ENCODE data around the gene PRR7.

Gene PRR7

DNA sequence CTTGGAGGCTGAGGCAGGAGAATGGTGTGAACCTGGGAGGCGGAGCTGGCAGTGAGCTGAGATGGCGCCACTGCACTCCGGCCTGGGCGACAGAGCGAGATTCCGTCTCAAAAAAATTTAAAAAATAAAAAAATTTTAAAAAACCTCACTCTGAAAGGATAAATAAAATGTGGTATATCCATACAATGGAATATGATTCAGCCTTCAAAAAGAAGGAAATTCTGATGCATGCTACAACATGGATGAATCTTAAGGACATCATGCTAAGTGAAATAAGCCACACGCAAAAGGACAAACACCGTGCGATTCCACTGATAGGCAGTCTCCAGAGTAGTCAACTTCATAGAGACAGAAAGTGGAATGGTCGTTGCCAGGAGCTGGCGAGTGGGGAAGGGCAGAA is 18.4 kb downstream of the PRR7 start:
- Mint-ChIP-seq H3K4me1 (peaks cover 50% of the 10 kb centered on the region), H3K27ac (no peak overlapping the region), H3K27me3 (no peaks in the 10 kb centered on the region), H3K9me3 (no peaks in the 10 kb centered on the region), H3K4me3 (no peak overlapping the region)
- no peak for ATAC-seq
- DNase-seq: no peak

DNA sequence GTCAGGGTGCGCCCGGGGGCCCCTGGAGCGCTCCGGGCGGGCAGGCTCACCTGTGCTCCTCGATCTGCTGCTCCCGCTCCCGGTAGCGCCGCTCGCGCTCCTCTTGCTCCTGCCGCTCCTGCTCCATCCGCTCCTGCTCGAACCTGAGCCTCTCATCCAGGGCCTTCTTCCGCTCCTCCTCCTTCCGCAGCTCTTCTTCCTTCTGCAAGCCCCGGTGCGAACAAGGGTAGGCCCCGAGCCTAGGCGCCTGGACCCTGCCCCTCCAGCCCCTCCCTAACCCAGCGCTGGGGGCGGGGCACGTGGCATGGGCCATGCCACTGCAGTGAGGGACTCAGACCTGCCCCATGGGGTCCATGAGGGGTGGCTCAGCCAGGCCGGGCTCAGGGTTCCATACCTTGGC is 20.2 kb downstream of the PRR7 start:
- Mint-ChIP-seq H3K27me3 (no peaks in the 10 kb centered on the region), H3K27ac (no peak overlapping the region), H3K4me3 (peak overlapping the region in 1 of 2 donors; percentile 11), H3K4me1 (peaks cover 61% of the 10 kb centered on the region), H3K9me3 (no peaks in the 10 kb centered on the region)
- DNase-seq (no peak), ATAC-seq (no peak)

DNA sequence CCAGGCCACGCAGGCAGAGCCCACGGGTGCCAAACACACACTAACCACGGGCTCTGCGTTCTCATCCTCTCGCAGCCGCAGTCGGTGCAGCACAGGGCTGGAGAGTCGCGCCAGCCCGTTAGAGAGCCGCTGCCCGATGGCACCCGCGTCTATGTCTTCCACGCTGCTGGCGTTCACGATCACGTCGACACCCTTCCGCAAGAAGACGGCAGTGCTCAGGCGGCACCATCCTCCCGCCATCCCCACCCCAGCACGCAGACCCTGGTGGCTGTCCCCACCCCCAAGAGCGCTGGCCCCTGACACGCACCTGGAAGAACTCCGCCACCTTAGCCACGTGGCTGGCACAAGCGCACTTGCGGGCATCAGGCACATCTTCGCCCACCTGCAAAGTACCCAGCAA is 20.8 kb downstream of the PRR7 start:
- no peaks in the 10 kb centered on the region for H3K27me3 Mint-ChIP-seq
- H3K9me3 Mint-ChIP-seq: no peaks in the 10 kb centered on the region
- H3K4me1 Mint-ChIP-seq: peaks cover 61% of the 10 kb centered on the region
- no peak for DNase-seq
- H3K4me3 Mint-ChIP-seq: no peak overlapping the region
- ATAC-seq: no peak
- no peak overlapping the region for H3K27ac Mint-ChIP-seq

DNA sequence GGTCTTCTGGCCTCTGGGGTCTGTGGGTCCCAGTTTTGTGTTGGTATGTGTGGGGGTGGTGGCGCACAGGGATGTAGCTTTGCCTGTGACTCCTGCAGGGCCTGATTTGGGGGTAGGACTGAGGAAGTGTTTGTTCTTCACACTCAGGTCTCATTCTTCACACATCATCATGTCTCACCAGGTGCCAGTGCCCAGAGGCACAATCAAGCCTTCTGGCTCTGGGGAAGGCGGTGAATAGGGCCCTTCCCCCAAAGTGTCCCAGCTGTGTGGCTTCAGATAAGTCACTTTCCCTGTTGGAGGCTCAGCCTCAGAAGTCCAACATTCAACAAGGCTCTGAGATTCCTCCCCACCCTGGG is 21.7 kb downstream of the PRR7 start:
- H3K4me1 Mint-ChIP-seq: peaks cover 52% of the 10 kb centered on the region
- no peak for DNase-seq
- H3K4me3 Mint-ChIP-seq: no peak overlapping the region
- no peaks in the 10 kb centered on the region for H3K9me3 Mint-ChIP-seq
- H3K27ac Mint-ChIP-seq: peak overlapping the region in 1 of 2 donors; percentile 23
- no peak for ATAC-seq
- H3K27me3 Mint-ChIP-seq: no peaks in the 10 kb centered on the region

DNA sequence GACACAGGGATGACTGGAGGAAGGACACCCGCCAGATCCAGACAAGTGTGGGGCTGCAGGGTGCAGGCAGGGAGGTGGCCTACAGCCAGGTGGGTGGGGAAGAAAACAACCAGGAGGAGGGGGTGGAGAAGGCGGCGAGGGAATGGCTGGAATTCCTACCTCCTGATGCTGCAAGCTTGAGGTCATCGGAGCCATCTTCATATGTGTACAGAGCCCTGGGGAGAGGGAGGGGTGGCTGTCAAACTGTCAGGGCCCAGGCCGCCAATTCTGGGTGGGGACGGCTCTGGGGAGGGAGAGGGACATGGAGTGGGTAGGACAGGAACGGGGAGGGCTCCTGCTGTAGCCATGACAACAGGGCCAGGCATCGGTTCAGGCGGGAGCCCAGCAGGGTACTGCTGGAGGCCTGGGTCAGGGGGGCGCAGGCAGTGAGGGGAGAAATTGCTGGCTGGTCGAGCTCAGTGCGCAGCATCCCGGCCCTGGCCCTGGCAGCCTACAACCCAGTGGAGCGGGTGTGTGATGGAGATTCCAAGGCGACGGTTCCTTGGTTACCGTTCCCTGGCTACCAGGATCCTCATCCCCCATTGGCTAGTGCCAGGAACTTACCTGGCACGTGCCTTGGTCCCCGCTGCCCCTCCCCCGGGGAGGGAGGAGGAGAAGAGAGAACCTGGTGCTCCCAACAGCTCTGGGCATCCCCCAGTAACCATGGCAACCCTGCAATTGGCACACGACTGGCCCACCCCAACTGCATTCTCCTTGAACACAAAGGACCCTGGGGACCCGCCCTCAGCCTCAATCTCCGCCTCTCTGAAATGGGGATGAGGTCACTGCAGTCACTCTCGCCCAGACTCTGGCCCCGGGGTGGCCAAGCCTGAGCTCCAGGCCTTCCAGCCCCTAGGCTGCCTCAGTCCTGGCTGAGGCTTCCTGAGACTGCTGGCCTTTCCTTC is 22.3 kb downstream of the PRR7 start:
- peak overlapping the region; percentile 37 to 88 for H3K27ac Mint-ChIP-seq

DNA sequence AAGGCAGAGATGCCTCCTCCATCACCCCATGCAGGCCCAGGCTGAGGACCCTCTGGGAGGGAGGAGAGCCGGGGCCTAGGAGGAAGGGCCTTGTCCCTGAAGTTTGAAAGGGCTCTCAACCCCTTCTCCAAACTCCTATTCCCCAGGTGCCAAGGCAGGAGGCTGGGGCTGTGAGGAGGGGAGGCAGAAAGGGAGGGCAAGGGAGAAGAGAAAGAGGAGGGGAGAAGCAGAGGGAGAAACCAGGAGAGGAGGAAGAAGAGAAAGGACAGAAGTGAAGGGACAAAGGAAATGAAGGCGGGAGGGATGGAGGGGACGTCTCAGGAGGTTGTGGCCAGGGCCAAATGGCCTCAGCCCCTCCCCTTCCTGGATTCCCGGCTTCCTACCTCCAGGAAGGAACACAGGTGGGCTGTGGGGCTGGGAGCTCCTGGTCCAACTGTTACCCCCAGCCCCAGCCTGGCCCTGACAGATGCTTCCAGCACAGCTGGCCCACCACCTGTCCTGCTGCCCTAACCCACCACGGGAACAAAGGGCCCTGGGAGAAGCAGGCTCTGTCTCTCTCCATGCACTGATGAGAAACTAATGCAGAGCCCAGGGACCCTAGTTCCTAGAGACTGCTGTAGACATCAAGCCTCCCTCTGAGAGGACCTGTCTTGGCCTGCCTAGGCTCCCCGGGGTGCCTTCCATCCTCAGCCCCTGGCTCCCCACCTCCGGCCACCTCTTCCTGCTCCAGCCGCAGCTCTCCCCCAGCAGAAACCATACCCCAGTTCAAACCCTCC is 23.3 kb downstream of the PRR7 start:
- ATAC-seq: no peak
- H3K4me3 Mint-ChIP-seq: peak overlapping the region in 1 of 2 donors; percentile 71
- no peak for DNase-seq
- H3K27ac Mint-ChIP-seq: peak overlapping the region; percentile 37 to 88
- H3K9me3 Mint-ChIP-seq: no peaks in the 10 kb centered on the region
- peaks cover 61% of the 10 kb centered on the region for H3K4me1 Mint-ChIP-seq
- no peaks in the 10 kb centered on the region for H3K27me3 Mint-ChIP-seq

More for the DNA sequence above, 22.3 kb downstream of the PRR7 start:
- DNase-seq (no peak), ATAC-seq (no peak)
- Mint-ChIP-seq H3K4me1 (peaks cover 51% of the 10 kb centered on the region), H3K9me3 (no peaks in the 10 kb centered on the region), H3K27me3 (no peaks in the 10 kb centered on the region), H3K4me3 (peak overlapping the region in 1 of 2 donors; percentile 31)

DNA sequence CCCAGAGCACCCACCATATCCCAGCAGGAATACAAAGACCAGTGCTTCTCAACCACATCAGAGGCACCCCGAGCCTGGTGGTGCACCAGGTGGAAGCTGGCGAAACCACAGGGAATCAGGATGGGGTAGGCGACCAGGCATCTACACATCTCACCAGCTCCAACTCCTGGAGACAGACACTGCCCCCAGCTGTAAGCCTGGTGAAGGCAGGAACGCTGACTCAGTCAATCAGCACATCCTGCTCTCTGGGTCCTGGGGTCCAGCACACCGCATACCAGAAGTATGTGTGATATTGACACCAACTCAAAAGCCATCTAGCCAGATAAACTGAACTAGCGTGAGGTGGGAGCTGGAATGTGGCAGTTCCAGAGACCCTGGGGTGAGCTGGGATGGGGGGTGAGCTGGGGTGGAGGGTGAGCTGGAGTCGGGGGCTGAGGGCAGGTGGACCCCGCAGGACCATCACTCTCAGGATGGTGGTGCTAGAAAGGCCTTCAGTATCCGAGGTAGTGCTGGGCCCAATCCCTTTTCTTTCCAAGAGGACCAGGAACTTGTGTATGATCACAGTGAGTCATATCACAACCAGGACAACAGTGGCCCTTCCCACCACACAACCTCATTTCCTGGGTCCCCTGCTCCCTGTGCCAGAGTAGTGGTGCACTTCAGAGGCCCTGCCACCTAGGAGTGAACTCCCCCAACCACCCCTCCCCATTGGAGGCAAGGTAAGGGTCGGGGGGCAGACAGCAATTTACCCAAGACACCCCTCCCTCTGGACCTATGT is 24.3 kb downstream of the PRR7 start:
- ATAC-seq: no peak
- no peak for DNase-seq
- Mint-ChIP-seq H3K9me3 (no peaks in the 10 kb centered on the region), H3K4me1 (peaks cover 71% of the 10 kb centered on the region), H3K27ac (peak overlapping the region in 1 of 2 donors; percentile 79), H3K4me3 (peak overlapping the region; percentile 88 to 92), H3K27me3 (no peaks in the 10 kb centered on the region)

DNA sequence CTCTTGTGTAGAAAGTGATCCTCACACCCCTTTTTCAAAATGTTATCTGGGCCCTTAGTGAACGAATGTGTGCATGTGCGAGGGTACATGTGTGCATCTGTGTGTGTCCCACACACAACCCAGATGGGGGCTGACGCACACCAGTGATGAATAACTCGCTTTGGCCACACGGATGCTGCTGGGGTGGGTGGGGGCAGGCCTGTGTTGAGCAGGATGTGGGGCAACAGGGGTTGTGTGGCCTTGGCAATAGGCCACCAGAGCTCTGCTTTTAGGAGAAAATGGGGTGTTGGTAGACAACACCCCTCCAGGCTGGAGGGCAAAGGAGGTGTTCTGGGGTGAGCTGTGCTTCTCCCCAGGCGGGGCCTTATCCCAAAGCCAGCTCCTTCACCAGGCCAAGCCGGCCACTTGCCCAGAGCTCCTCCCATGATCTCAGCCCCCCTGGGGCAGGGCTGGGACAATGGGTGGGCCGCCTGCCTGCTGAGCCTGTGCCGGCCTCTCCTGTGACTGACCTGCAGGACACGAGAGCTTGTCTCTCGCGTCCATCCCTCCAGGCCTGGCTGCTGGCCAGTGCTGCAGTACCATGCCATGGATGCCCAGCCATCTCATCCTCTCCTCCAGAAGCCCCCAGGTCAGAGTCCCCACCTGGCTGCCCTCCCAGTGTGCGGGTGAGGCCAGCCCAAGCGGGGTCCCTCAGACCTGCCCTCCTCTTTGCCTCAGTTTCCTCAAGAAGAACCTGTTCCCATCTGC is 25.2 kb downstream of the PRR7 start:
- DNase-seq (peak; percentile 59 to 84), ATAC-seq (peak; percentile 79)
- H3K27ac Mint-ChIP-seq: peak overlapping the region; percentile 78 to 92
- peak overlapping the region; percentile 88 to 92 for H3K4me3 Mint-ChIP-seq
- no peaks in the 10 kb centered on the region for H3K9me3 Mint-ChIP-seq
- H3K4me1 Mint-ChIP-seq: peaks cover 78% of the 10 kb centered on the region
- no peaks in the 10 kb centered on the region for H3K27me3 Mint-ChIP-seq

DNA sequence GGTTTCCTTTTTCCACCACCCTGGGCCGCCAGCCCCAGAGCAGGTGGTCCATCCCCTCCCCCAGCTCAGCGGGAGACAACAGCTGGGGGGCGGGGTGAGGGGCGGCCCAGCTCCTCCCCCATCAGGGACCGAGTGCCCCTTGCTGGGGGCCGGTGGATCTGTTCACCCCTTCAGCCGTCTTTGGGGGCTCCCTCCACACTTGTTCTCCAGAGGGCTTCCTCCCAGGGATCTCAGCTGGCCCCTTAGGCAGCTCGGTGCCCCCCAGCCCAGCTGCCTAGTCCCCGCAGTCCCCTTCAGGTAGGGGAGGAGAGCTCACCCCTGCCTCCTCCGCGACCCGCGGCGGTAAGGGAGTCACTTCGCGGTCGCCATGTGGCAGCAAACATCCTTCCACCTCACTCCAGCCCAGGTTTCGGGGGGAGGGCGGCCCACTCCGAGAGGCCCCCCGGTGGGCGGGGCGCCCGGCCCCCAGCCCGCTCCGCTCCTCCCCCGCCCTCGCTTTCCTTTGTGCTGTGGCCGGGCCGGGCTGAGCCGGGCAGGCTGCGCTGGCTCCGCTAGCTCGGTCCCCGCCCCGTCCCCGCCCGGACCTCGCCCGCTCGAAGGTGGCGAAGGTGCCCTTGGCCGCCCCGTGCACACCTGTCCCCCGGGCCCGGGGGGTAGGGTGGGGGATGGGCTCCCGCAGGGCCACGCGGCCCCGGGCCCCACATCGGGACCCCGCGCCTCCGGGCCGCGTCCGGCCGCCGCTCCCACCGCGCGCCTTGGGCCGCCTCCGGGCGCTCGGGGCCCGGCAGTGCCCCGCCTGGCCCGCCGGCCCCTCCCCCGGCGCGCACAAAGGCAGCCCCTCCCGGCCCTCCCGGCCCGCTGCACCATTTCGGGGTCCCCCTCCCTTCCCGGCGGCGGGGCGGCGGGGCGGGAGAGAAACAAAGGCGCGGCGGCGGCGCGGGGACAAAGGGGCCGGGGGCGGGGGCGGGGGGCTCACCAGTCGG is 26.1 kb downstream of the PRR7 start:
- Mint-ChIP-seq H3K27ac (peak overlapping the region; percentile 78 to 92), H3K27me3 (no peaks in the 10 kb centered on the region), H3K9me3 (no peaks in the 10 kb centered on the region), H3K4me3 (peak overlapping the region; percentile 88 to 92), H3K4me1 (peaks cover 82% of the 10 kb centered on the region)
- peak; percentile 78 for ATAC-seq
- peak; percentile 85 to 92 for DNase-seq

DNA sequence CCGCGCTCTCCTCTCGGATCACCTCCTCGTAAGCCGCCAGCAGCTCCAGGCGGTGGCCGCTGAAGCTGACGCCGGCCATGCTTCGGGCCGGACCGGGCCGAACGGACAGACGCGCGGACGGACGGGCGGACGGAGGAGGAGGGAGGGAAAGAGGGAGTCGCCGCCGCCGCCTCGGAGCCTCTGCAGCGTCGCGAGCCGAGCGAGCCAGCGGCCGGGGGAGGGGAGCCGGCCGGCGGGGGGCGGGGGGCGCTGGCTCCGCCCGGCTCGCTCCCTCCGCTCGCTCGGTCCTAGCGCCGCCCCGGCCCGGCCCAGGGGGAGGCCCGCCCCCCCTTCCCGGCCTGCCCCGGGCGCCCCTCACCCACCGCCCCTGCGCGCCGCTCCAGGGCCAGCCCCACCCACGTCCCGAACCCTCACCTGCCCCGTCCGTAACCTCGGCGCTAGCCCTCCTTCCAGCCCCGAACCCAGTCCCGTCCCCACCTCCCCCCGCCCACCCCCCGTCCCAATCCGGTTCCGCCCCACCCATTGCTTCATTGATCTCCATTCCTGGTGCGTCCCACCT is 26.9 kb downstream of the PRR7 start, which contains the start of gene DBN1:
TSS of gene DBN1 (minus strand) at position 192 of the 559 bp plus-strand sequence. CDS start at position 79, 113 bp downstream.
- DNase-seq (peak; percentile 32 to 43), ATAC-seq (peak; percentile 44)
- Mint-ChIP-seq H3K4me3 (peak within 1 kb of the TSS; percentile 88 to 92), H3K27ac (peak within 1 kb of the TSS; percentile 88 to 92), H3K4me1 (peaks cover 87% of the 10 kb centered on the region), H3K9me3 (no peaks in the 10 kb centered on the region), H3K27me3 (no peaks in the 10 kb centered on the region)

DNA sequence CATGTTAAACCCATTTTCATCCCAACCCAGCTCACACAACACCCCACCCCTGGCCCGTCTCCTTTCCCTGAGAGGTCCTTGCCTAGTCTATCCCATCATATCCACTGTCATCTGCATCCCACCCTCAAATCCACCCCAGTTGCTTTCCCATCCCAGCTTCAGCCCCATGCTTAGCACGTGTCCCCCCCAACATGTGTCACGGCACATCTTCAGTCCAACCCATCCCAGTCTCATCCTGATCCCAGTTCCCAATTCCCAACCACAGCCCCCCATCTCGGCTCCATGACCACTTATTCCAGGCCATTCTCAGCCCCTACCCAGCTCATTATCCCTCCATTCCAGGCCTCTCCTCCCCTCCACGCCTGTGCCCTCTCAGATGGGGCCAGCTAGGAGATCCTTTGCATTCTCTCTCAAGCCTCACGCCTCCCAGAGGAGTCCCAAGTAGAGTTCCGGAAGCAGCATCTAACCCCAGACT is 27.4 kb downstream of the PRR7 start:
- peaks cover 87% of the 10 kb centered on the region for H3K4me1 Mint-ChIP-seq

DNA sequence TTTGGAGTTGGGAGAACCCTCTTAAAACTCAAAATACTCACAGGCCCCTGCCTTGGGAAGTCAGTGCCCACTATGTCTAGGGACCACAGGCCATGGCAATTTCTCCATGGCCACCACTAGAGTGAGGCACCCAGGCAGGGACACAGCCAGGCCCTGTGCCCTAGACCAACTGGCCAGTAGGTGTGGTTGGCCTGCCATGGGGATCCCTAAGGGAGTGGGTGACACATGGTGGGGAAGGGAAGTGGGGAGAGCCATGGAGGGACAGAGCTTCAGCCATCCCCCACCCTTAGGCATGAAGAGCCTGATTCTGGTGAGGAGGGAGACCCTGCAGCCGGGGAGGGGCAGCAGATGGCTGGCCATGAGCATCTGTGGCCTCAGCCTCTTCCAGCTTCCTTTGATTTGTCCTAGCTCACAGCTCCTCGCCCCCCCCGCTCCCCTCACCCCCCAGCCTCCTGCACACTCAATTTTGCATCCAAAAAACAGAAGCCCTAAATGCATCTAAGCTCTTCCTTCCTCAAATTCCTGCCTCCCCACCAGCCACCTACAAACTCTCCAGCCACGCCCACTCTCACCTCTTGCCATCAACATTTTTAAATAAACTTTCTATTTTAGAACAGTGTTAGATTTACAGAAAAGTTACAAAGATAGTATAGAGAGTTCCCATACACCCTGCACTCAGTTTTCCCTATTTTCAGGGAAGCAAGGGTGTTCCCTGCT is 28.4 kb downstream of the PRR7 start:
- H3K4me3 Mint-ChIP-seq: peak overlapping the region; percentile 68 to 89

More for the DNA sequence above, 27.4 kb downstream of the PRR7 start:
- Mint-ChIP-seq H3K27me3 (no peaks in the 10 kb centered on the region), H3K4me3 (peak overlapping the region; percentile 68 to 89), H3K27ac (peak overlapping the region; percentile 88), H3K9me3 (no peaks in the 10 kb centered on the region)
- DNase-seq: no peak
- no peak for ATAC-seq

More for the DNA sequence above, 28.4 kb downstream of the PRR7 start:
- peak overlapping the region; percentile 71 to 84 for H3K27ac Mint-ChIP-seq
- H3K27me3 Mint-ChIP-seq: no peaks in the 10 kb centered on the region
- no peaks in the 10 kb centered on the region for H3K9me3 Mint-ChIP-seq
- peaks cover 87% of the 10 kb centered on the region for H3K4me1 Mint-ChIP-seq
- no peak for DNase-seq
- no peak for ATAC-seq

Measured in stimulated activated naive CD8-positive, alpha-beta T cell treated with anti-CD3 and anti-CD28 coated beads, Interleukin-15, amount 100 ng/mL, for 72 hours (primary cell).